Measurements from ENCODE around the gene OR10A3.

DNA sequence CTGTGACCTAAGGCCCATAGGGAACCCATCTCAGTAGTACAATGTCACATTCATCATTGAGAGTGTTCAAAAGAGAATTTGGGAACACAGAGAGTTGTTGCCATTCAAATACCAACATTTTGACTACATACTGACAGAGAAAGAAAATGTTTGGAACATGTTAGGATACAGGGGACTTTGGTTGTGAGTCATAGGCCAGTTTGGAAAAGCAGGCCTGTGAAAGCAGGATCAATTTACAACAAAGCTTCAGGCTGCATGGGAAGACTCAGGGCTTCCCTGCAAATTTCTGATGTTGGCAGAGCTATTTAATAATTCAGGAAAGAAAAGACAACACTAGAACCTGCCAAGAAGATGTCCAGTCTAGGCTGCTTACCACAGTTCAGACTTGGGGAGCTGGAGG lies 23.4 kb upstream of the OR10A3 start:
- TF ChIP-seq, protein P1, sequence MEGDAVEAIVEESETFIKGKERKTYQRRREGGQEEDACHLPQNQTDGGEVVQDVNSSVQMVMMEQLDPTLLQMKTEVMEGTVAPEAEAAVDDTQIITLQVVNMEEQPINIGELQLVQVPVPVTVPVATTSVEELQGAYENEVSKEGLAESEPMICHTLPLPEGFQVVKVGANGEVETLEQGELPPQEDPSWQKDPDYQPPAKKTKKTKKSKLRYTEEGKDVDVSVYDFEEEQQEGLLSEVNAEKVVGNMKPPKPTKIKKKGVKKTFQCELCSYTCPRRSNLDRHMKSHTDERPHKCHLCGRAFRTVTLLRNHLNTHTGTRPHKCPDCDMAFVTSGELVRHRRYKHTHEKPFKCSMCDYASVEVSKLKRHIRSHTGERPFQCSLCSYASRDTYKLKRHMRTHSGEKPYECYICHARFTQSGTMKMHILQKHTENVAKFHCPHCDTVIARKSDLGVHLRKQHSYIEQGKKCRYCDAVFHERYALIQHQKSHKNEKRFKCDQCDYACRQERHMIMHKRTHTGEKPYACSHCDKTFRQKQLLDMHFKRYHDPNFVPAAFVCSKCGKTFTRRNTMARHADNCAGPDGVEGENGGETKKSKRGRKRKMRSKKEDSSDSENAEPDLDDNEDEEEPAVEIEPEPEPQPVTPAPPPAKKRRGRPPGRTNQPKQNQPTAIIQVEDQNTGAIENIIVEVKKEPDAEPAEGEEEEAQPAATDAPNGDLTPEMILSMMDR (IDR thresholded peaks at IDR 0.05): no peak
- TF ChIP-seq EZH2 (IDR thresholded peaks at IDR 0.05) (no peak), EZH2phosphoT487 (IDR thresholded peaks at IDR 0.05) (no peak)
